Activated CD4-positive, alpha-beta memory T cell treated with anti-CD3 and anti-CD28 coated beads for 36 hours (primary cell): ENCODE measurements around the gene NFIB. TPM values are rescaled to one million over a fixed set of nuclear protein-coding genes. Genes with fewer than 3 reads are reported as not detected.

Source experiments
- CTCF ChIA-PET: fragments of 350-600 bp; sonication (Branson Sonifier 250); formaldehyde crosslinking; loops from one replicate; lab custom pipeline; 2021; ENCODE audit warnings: antibody characterized with exemption, inconsistent platforms; lab: Charles Lee
- POLR2A ChIA-PET: fragments of 350-600 bp; sonication (Branson Sonifier 250); formaldehyde crosslinking; loops from one replicate; lab custom pipeline; 2021; ENCODE audit warnings: antibody characterized with exemption; lab: Charles Lee
- DNase-seq: peaks from one replicate; pipeline ENCODE4 v3.0.0-alpha.2; 2020
- H3K27ac Mint-ChIP-seq: one replicate; pipeline ENCODE4 v1.8.0; 2021; ENCODE audit warnings: mixed read lengths
- H3K27me3 Mint-ChIP-seq: one replicate; pipeline ENCODE4 v1.8.0; 2021; ENCODE audit warnings: mixed read lengths
- H3K36me3 Mint-ChIP-seq: one replicate; pipeline ENCODE4 v1.8.0; 2021; ENCODE audit warnings: mixed read lengths
- H3K4me1 Mint-ChIP-seq: one replicate; pipeline ENCODE4 v1.8.0; 2021; ENCODE audit warnings: low read depth, mixed read lengths
- H3K4me3 Mint-ChIP-seq: one replicate; pipeline ENCODE4 v1.8.0; 2021; ENCODE audit warnings: mild to moderate bottlenecking, mixed read lengths
- H3K9me3 Mint-ChIP-seq: one replicate; pipeline ENCODE4 v1.8.0; 2021; ENCODE audit warnings: mixed read lengths
- intact Hi-C: fragments of 100-400 bp; cut with micrococcal nuclease; formaldehyde crosslinking; loops from one replicate; pipeline ENCODE4 v1.15.1; 2023
- total RNA-seq, 2 experiments: library from RNA; stranded (reverse); gene quantifications; one replicate each; pipeline ENCODE4 v1.2.3, GENCODE V29; 2021

Gene NFIB
- total RNA-seq, 2 experiments from 2014 or later, result not detected

DNA sequence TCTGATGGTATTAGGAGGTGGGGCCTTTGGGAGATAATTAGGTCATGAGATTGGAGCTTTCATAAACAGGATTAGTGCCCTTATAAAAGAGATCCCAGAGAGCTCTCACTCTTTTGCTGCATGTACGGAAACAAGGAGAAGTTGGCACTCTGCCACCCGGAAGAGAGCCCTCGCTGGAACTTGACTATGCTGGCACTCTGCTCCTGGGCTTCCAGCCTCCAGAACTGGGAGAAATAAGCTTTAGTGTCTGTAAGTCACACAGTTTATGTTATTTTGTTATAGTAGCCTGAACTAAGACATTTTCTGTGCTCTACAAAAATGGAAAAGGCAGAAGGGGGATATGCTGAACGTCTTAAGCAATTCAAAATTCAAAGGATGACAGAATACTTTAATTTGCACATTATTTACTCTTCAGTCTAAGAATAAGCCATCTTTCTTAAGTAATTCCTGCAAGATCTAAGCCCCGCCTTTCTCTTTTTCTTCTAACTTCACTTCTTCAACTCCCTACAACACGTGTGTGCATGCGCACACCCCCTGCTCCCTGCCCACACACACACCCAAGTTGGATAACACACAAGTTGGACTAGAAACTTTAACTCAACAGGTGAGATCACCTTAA lies 17.3 kb downstream of the NFIB start:
- Mint-ChIP-seq H3K9me3 (no peaks in the 10 kb centered on the region), H3K27me3 (peaks cover 21% of the 10 kb centered on the region), H3K4me1 (no peaks in the 10 kb centered on the region), H3K4me3 (no peak overlapping the region), H3K36me3 (no peaks in the 10 kb centered on the region), H3K27ac (no peak overlapping the region)
- no peak for DNase-seq
- intact Hi-C loops, result no loop called here
- POLR2A ChIA-PET, result no interaction called here
- CTCF ChIA-PET, result no interaction called here

GRCh38 chr9:14294659-14295058 lies 19.3 kb downstream of the NFIB start:
- no peaks in the 10 kb centered on the region for H3K36me3 Mint-ChIP-seq
- DNase-seq, result no peak
- no peak overlapping the region for H3K4me3 Mint-ChIP-seq
- no peaks in the 10 kb centered on the region for H3K9me3 Mint-ChIP-seq
- peaks cover 17% of the 10 kb centered on the region for H3K27me3 Mint-ChIP-seq
- CTCF ChIA-PET, result no interaction called here
- POLR2A ChIA-PET, result no interaction called here
- H3K27ac Mint-ChIP-seq, result no peak overlapping the region
- H3K4me1 Mint-ChIP-seq, result no peaks in the 10 kb centered on the region
- intact Hi-C loops, result no loop called here

DNA sequence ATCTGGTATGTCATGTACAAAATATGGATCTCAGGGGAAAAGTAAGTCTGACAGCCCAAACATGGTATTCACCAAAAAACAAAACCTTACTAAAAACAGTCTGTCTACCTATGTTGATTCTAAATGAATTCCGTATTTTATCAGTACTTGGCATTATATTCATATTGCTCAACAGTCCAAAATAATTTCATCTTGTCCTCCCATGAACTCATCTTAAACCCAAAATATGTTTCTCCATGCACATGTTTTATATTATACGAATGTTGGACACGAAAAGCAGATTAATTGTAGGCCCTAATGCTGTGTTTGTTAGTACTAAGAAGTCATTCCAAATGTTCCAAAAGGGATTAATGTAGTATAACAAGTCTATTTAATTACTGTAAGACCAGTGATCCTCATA lies 20.1 kb downstream of the NFIB start:
- no peaks in the 10 kb centered on the region for H3K36me3 Mint-ChIP-seq
- no peaks in the 10 kb centered on the region for H3K4me1 Mint-ChIP-seq
- DNase-seq, result no peak
- intact Hi-C loops, result no loop called here
- ChIA-PET POLR2A (no interaction called here), CTCF (no interaction called here)
- peaks cover 17% of the 10 kb centered on the region for H3K27me3 Mint-ChIP-seq
- no peaks in the 10 kb centered on the region for H3K9me3 Mint-ChIP-seq
- H3K4me3 Mint-ChIP-seq, result no peak overlapping the region
- H3K27ac Mint-ChIP-seq, result no peak overlapping the region

DNA sequence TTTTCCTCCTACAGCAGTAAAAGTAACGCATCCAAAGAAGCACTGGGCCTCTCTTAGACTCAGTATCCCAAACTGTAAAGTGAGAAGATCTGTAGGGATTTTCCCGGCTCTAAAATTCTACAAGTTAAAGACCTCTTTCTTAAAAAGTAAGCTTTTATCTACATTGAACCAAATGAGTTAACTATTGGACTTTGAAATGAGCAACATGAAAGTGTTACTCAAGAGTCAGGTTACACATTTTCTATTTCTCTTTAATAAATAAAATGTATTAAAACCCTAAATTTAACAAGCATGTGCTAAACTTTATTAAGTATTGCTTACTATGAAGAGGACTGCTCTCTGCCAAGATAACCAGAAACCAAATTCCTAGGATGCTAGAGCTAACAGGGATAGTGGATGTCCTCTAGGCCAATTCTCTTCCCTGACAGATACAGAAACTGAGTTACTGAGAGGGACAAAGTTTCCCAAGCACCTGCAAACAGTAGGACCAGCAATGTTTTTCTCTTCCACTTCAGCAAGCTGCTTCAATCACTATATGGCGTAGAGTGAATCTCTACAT lies 21.7 kb downstream of the NFIB start:
- CTCF ChIA-PET, result no interaction called here
- Mint-ChIP-seq H3K9me3 (no peaks in the 10 kb centered on the region), H3K4me3 (no peak overlapping the region), H3K27me3 (peaks cover 21% of the 10 kb centered on the region), H3K4me1 (no peaks in the 10 kb centered on the region), H3K36me3 (no peaks in the 10 kb centered on the region), H3K27ac (no peak overlapping the region)
- POLR2A ChIA-PET, result no interaction called here
- no peak for DNase-seq
- intact Hi-C loops, result no loop called here

DNA sequence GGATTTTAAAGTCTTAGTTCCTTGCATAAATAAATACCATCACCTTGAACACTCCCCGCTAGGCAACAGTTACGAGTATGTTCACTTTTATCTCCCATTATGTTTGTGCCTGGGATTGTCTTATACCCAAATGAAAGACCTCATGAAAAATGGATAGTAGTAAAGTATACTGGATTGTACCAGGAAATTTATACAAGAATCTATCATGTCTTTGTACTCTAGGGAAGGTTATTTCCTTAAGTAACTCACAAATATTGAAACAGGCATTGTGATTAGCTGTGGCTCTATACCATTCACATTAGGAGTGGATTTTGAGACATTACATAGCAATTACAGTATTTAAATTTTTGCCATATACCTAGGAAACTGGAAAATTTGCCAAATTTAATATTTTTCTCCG lies 24.0 kb downstream of the NFIB start:
- Mint-ChIP-seq H3K27me3 (peaks cover 14% of the 10 kb centered on the region), H3K4me1 (no peaks in the 10 kb centered on the region), H3K27ac (no peak overlapping the region), H3K36me3 (no peaks in the 10 kb centered on the region), H3K4me3 (no peak overlapping the region), H3K9me3 (no peaks in the 10 kb centered on the region)
- ChIA-PET POLR2A (no interaction called here), CTCF (no interaction called here)
- DNase-seq, result no peak
- intact Hi-C loops, result no loop called here

DNA sequence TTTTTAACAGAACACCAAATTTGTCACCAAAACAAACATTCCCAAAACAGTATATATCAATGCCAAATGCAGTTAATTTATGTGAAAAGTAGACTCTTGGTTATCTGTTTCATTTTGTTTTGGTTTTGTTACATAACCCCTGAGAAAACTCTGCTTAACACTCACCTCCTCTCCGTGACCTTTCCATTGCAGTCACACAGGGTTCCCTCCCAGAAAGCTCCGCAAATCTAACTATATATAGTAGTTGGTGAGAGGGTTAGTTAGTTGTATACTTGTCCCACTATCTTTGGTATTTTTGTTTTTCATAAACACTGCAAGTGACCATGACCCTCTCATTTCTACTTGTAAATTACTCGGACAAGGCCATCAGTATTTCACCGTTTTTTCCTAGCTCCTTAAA lies 25.5 kb downstream of the NFIB start:
- Mint-ChIP-seq H3K27me3 (peaks cover 10% of the 10 kb centered on the region), H3K4me1 (no peaks in the 10 kb centered on the region), H3K27ac (no peak overlapping the region), H3K4me3 (no peak overlapping the region), H3K36me3 (no peaks in the 10 kb centered on the region), H3K9me3 (no peaks in the 10 kb centered on the region)
- CTCF ChIA-PET, result no interaction called here
- POLR2A ChIA-PET, result no interaction called here
- no peak for DNase-seq
- intact Hi-C loops, result no loop called here

GRCh38 chr9:14286121-14286520 lies 27.8 kb downstream of the NFIB start:
- H3K27ac Mint-ChIP-seq, result no peak overlapping the region
- peaks cover 14% of the 10 kb centered on the region for H3K27me3 Mint-ChIP-seq
- H3K36me3 Mint-ChIP-seq, result no peaks in the 10 kb centered on the region
- H3K4me3 Mint-ChIP-seq, result no peak overlapping the region
- DNase-seq, result no peak
- no peaks in the 10 kb centered on the region for H3K4me1 Mint-ChIP-seq
- POLR2A ChIA-PET, result no interaction called here
- intact Hi-C loops, result no loop called here
- H3K9me3 Mint-ChIP-seq, result no peaks in the 10 kb centered on the region
- CTCF ChIA-PET, result no interaction called here

DNA sequence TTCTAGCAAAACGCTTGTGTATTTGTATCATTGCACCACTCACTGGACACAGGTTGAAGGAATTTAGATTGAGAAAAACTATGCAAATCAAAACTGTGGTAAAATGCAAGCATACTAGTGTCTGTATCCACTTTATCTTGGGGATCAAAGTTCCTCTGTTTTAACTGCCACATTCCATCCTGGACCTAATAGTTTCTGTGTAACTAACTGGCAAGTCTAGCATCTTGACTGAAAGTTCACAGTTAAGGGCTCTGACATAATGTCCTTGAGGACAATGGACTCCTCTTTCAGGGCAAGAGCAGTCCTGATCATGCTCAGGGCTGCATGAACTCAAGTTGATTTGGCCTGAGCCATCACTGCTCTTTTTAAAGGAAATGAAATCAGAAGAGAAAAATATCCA lies 30.7 kb downstream of the NFIB start:
- Mint-ChIP-seq H3K4me1 (no peaks in the 10 kb centered on the region), H3K27ac (no peak overlapping the region), H3K4me3 (no peak overlapping the region), H3K9me3 (no peaks in the 10 kb centered on the region), H3K36me3 (no peaks in the 10 kb centered on the region), H3K27me3 (peaks cover 14% of the 10 kb centered on the region)
- no peak for DNase-seq
- intact Hi-C loops, result no loop called here
- CTCF ChIA-PET, result no interaction called here
- POLR2A ChIA-PET, result no interaction called here

- intact Hi-C loops, result no loop called here
- H3K4me3 Mint-ChIP-seq, result no peak overlapping the region
- H3K4me1 Mint-ChIP-seq, result no peaks in the 10 kb centered on the region
- no peak for DNase-seq
- no peaks in the 10 kb centered on the region for H3K36me3 Mint-ChIP-seq
- H3K27ac Mint-ChIP-seq, result no peak overlapping the region
- POLR2A ChIA-PET, result no interaction called here
- H3K9me3 Mint-ChIP-seq, result no peaks in the 10 kb centered on the region
- CTCF ChIA-PET, result no interaction called here
- peaks cover 14% of the 10 kb centered on the region for H3K27me3 Mint-ChIP-seq
Measured at GRCh38 chr9:14281876-14282275, 32.1 kb downstream of the NFIB start.

DNA sequence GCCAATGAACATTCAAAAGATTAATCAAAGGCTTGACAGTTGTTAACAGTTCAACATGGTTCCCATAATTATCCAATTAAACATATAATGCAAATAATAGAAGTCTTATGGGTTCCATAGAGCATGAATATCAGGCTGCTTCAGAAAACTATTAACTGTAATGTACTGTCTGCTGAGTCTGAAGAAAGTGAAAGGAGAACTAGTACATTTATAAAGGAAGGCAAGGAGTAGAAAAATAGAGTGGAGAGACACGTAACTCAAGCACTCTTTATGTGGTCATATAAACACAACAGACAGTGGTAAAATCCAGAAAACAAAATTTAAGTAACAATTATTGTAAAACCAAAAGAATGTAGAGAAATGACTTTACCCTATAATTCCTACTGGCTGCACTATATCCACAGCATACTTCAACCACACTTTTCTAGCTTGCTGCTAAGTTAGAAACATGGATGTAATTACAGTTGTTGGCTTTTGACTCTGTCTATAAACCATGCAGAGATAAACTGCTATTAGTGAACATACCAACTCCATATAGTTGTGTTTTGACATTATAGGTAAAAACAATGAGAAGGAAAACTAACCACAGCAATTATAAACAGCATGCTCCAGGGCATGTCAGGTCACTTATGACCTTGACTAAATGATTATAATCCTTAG lies 32.7 kb downstream of the NFIB start:
- no peaks in the 10 kb centered on the region for H3K36me3 Mint-ChIP-seq
- CTCF ChIA-PET, result no interaction called here
- H3K4me3 Mint-ChIP-seq, result no peak overlapping the region
- H3K27ac Mint-ChIP-seq, result no peak overlapping the region
- H3K9me3 Mint-ChIP-seq, result no peaks in the 10 kb centered on the region
- H3K27me3 Mint-ChIP-seq, result peaks cover 11% of the 10 kb centered on the region
- H3K4me1 Mint-ChIP-seq, result no peaks in the 10 kb centered on the region
- POLR2A ChIA-PET, result no interaction called here
- no peak for DNase-seq
- intact Hi-C loops, result no loop called here

DNA sequence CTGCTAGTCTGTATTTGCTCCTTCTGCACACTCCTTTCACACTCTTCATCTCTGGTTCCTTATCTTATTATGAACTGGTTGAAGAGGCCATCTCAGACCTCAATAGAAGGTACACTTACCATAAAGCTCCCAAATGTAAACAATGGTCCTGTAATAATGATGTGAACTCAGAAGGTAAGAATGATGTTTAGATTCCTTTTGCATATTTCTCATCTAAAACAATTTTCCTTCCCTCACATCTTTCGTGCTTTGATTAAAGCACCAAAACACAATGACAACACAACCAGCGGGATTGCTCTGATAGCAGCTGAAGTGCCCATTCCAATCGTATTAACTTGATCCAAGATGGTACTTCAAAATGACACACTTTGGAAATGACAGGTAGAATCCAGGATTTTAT lies 34.3 kb downstream of the NFIB start:
- peaks cover 14% of the 10 kb centered on the region for H3K27me3 Mint-ChIP-seq
- ChIA-PET CTCF (no interaction called here), POLR2A (no interaction called here)
- no peaks in the 10 kb centered on the region for H3K9me3 Mint-ChIP-seq
- no peak overlapping the region for H3K27ac Mint-ChIP-seq
- H3K4me3 Mint-ChIP-seq, result no peak overlapping the region
- no peaks in the 10 kb centered on the region for H3K4me1 Mint-ChIP-seq
- intact Hi-C loops, result no loop called here
- DNase-seq, result no peak
- no peaks in the 10 kb centered on the region for H3K36me3 Mint-ChIP-seq

DNA sequence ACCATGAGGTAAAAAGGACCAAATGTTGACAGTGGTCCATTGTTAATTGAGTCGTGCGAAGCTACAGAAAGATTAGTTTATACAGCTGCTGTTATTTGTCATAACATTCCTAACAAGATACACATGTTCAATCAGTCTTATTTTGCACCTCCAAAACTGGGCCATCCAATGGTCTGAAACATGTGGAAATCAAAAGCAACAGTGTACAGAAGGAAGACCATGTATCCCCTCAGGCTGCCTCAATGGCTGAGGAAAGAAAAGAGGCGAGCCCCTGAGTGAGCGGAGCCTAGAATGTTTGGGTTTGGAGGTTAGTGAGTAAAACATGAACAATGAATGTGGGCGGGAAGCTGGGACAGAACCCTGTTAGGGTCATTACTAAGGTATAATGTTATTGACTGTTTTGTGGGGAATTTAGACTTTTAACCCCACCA lies 35.6 kb downstream of the NFIB start:
- Mint-ChIP-seq H3K4me1 (peaks cover 3% of the 10 kb centered on the region), H3K27ac (no peak overlapping the region), H3K36me3 (no peaks in the 10 kb centered on the region), H3K4me3 (no peak overlapping the region), H3K27me3 (peaks cover 18% of the 10 kb centered on the region), H3K9me3 (no peaks in the 10 kb centered on the region)
- DNase-seq, result no peak
- ChIA-PET CTCF (no interaction called here), POLR2A (no interaction called here)
- intact Hi-C loops, result no loop called here

GRCh38 chr9:14277761-14278160 lies 36.2 kb downstream of the NFIB start:
- CTCF ChIA-PET, result no interaction called here
- POLR2A ChIA-PET, result no interaction called here
- Mint-ChIP-seq H3K27ac (no peak overlapping the region), H3K4me1 (peaks cover 3% of the 10 kb centered on the region), H3K4me3 (no peak overlapping the region), H3K36me3 (no peaks in the 10 kb centered on the region), H3K9me3 (no peaks in the 10 kb centered on the region), H3K27me3 (peaks cover 16% of the 10 kb centered on the region)
- intact Hi-C loops, result no loop called here
- no peak for DNase-seq
